ENCODE results near the gene ESD.
"Not testable (repeated sequence)": the region's sequence is repeated elsewhere in the genome, so short reads cannot be mapped to it uniquely, and the experiment has no call there.

ESD gene

DNA sequence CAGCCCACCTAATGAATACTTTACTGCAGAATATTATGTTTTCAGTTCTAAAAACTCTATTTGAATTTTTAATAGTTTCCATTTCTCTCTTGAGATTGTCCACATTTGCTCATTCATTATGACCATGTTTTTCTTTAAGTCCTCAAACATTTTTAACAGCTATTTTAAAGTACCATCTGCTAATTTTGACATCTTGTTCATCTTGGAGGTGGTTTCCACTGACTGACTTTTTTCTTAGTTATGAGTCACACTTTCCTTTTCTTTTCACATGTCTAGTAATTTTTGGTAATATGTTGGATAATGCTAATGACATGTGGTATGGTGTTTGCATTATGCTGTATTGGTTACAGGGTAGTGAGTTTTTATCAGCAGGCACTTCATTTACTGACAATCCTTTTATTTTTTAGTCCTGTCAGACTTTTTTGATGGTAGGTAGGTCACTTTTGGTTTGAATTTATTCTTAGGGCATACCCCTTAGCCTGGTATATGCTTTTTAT, 15.4 kb upstream of the ESD start:
- no peak for DNase-seq (ENCODE audit: low spot score in 2 of 2)
- H3K27me3 Mint-ChIP-seq = peaks cover 48% of the 10 kb centered on the region
- H3K9me3 Mint-ChIP-seq = peaks cover 18% of the 10 kb centered on the region
- ATAC-seq (replicated peaks; ENCODE audit: extremely low read depth, poor library complexity, severe bottlenecking) = no peak
- H3K27ac Mint-ChIP-seq (ENCODE audit: low read depth) = no peak overlapping the region
- no peaks in the 10 kb centered on the region for H3K4me1 Mint-ChIP-seq
- H3K4me3 Mint-ChIP-seq = no peak overlapping the region
- no peaks in the 10 kb centered on the region for H3K36me3 Mint-ChIP-seq (ENCODE audit: insufficient read depth)

DNA sequence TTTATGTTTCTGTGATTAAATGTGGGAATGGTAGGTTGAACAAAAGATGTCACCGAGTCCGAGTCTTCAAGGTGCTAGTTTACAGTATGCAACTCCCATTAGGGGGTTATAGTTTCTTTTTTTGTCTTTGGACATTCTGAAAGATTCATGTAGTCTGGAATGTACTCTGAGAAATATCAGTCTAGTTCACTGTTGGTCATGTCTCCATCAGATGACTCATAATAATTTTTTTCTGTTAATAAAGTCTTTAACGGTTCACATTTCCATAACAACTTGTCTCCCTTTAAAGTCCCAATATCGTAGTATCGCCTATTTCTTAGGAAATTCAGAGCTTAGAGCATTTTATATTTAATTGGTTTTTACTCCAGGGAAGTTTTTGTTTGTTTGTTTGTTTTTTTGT, 13.5 kb upstream of the ESD start:
- Mint-ChIP-seq H3K4me3 (no peak overlapping the region), H3K36me3 (ENCODE audit: insufficient read depth) (no peaks in the 10 kb centered on the region), H3K27ac (ENCODE audit: low read depth) (no peak overlapping the region), H3K4me1 (no peaks in the 10 kb centered on the region), H3K27me3 (peaks cover 48% of the 10 kb centered on the region), H3K9me3 (peaks cover 18% of the 10 kb centered on the region)
- DNase-seq (ENCODE audit: low spot score in 2 of 2) (no peak), ATAC-seq (replicated peaks; ENCODE audit: extremely low read depth, poor library complexity, severe bottlenecking) (no peak)

DNA sequence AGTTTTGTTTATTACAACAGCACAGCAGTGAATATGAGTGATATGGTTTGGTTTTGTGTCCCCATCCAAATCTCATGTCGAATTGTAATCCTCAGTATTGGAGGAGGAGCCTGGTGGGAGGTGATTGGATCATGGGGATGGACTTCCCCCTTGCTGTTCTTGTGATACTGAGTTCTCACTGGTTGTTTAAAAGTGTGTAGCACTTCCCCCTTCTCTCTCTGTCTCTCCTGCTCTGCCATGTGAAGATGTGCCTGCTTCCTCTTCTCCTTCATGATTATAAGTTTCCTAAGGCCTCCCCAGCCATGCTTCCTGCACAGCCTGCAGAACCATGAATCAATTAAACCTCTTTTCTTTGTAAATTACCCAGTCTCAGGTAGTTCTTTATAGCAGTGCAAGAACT, 8.0 kb upstream of the ESD start:
- H3K36me3 Mint-ChIP-seq (ENCODE audit: insufficient read depth); DNase-seq (ENCODE audit: low spot score in 2 of 2); H3K9me3 Mint-ChIP-seq; H3K4me3 Mint-ChIP-seq; H3K4me1 Mint-ChIP-seq; H3K27ac Mint-ChIP-seq (ENCODE audit: low read depth); ATAC-seq (replicated peaks; ENCODE audit: extremely low read depth, poor library complexity, severe bottlenecking): not testable (repeated sequence)
- peaks cover 11% of the 10 kb centered on the region for H3K27me3 Mint-ChIP-seq

DNA sequence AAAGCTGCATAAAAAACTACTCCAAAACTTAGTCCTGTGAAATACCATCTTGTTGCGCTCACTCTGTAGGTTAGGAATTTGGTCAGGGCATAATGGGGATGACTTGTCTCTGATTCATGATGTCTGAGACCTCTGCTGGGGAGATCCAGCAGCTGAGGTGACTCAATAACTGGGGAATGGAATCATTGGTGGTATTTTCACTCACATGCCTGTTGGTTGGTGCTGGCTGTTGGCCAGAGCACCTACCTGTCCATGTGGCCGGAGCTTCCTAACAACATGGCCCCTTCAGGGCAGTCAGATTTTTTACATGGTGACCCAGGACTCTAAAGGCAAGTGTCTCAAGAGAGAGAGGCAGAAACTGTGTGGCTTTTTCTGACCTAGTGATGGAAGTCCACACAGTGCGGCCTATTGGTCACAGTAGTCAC, 7.4 kb upstream of the ESD start:
- no peak for ATAC-seq (replicated peaks; ENCODE audit: extremely low read depth, poor library complexity, severe bottlenecking)
- H3K9me3 Mint-ChIP-seq = no peaks in the 10 kb centered on the region
- no peak for DNase-seq (ENCODE audit: low spot score in 2 of 2)
- no peaks in the 10 kb centered on the region for H3K36me3 Mint-ChIP-seq (ENCODE audit: insufficient read depth)
- H3K4me1 Mint-ChIP-seq = no peaks in the 10 kb centered on the region
- peaks cover 11% of the 10 kb centered on the region for H3K27me3 Mint-ChIP-seq
- H3K27ac Mint-ChIP-seq (ENCODE audit: low read depth) = no peak overlapping the region
- H3K4me3 Mint-ChIP-seq = no peak overlapping the region

DNA sequence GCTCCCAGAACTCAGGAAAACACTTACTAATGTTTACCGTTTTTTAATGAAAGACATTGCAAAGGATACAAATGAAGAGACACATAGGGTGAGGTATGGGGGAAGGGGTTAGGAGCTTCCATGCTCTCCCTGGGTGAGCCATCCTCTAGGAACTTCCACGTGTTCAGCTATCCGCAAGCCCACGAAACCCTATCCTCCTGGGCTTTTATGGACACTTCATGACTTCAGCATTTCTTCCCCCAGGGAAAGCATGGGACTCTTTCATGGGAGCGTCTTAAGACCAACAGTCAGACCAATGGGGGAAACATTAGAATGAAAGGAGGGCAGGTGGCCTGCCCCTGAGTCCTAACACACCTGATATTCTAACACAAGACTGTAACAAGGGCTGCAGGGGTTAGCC, 6.6 kb upstream of the ESD start:
- H3K27me3 Mint-ChIP-seq = peaks cover 11% of the 10 kb centered on the region
- no peak overlapping the region for H3K27ac Mint-ChIP-seq (ENCODE audit: low read depth)
- no peak overlapping the region for H3K4me3 Mint-ChIP-seq
- H3K4me1 Mint-ChIP-seq = no peaks in the 10 kb centered on the region
- no peaks in the 10 kb centered on the region for H3K9me3 Mint-ChIP-seq
- DNase-seq (ENCODE audit: low spot score in 2 of 2) (no peak), ATAC-seq (replicated peaks; ENCODE audit: extremely low read depth, poor library complexity, severe bottlenecking) (no peak)
- no peaks in the 10 kb centered on the region for H3K36me3 Mint-ChIP-seq (ENCODE audit: insufficient read depth)

DNA sequence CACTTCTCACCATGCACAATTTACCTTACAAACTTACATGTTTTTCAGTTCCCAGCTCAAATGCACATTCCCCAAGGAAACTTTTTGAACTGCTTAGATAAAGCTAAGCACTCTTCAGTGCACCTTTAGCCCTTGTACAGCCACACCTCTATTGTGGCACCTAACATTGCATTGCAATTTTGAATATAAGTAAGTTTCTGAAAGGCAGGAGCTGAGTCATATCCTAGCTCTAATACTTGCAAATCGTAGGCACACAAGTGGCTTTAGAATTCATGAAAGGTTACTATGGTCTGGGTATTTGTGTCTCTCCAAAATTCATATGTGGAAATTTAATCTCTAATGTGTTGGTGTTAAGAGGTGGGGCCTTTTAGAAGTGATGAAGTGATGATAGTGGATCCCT, 4.9 kb upstream of the ESD start:
- H3K27ac Mint-ChIP-seq (ENCODE audit: low read depth) = no peak overlapping the region
- DNase-seq (ENCODE audit: low spot score in 2 of 2) = no peak
- no peaks in the 10 kb centered on the region for H3K27me3 Mint-ChIP-seq
- H3K36me3 Mint-ChIP-seq (ENCODE audit: insufficient read depth) = peaks cover 6% of the 10 kb centered on the region
- ATAC-seq (replicated peaks; ENCODE audit: extremely low read depth, poor library complexity, severe bottlenecking) = no peak
- no peak overlapping the region for H3K4me3 Mint-ChIP-seq
- H3K9me3 Mint-ChIP-seq = no peaks in the 10 kb centered on the region
- H3K4me1 Mint-ChIP-seq = peaks cover 9% of the 10 kb centered on the region

DNA sequence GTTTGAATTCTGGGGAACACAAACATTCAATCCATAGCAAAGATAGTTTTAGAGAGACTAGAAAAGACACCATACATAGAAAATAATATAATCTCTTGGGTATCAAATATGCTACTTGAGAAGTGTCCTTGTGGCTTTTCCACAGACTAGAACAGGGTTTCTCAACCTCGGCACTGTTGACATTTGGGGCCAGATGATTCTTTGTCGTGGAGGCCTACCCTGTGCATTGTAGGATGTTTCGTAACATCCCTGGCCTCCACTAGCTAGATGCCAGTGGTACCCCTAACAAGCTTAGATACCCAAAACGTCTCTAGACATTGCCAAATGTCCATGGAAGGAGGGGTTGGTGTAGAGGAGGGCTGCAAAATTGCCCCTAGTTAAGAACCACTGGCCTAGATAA, 2.2 kb upstream of the ESD start:
- no peaks in the 10 kb centered on the region for H3K27me3 Mint-ChIP-seq
- H3K4me3 Mint-ChIP-seq = no peak overlapping the region
- peaks cover 6% of the 10 kb centered on the region for H3K36me3 Mint-ChIP-seq (ENCODE audit: insufficient read depth)
- peaks cover 25% of the 10 kb centered on the region for H3K4me1 Mint-ChIP-seq
- no peak overlapping the region for H3K27ac Mint-ChIP-seq (ENCODE audit: low read depth)
- DNase-seq (ENCODE audit: low spot score in 2 of 2) = no peak
- no peaks in the 10 kb centered on the region for H3K9me3 Mint-ChIP-seq
- ATAC-seq (replicated peaks; ENCODE audit: extremely low read depth, poor library complexity, severe bottlenecking) = no peak

DNA sequence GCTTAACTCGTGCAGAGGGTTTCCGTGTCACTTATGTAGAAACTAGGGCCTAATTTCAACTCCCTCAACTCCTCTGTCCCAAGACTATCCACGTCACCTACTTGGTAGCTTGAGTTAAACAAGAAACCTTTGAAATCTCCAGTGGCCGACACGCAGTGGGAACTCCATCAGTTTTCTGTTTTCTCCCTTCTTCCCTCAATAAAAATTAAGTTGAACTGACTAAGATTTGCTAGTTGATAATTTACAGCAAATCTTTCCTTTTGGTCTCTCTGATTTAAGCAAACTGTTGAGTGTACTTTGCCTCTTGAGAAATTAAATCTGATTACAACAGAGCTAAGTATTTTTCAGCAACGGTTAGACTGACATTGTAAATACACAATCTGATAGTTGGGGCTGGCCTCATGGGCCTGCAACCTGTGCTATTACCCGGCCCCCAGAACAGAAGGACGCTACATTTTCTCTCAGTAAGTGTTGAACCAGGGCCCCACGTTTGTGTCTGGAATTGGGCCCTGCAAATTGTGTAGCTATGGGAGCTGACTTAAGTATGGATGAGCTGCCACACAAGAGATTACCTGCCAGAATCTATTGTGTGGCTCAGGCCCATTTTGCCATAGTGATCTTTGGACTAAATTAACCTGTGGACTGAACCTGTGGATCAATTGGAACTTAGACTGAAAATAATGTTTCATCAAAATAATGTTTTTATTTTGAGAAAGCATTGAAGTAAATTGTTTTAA, 708 bp upstream of the ESD start:
- Mint-ChIP-seq H3K4me3 (peak overlapping the region; percentile 98), H3K4me1 (peaks cover 31% of the 10 kb centered on the region), H3K27ac (ENCODE audit: low read depth) (peak overlapping the region; percentile 94), H3K9me3 (no peaks in the 10 kb centered on the region), H3K36me3 (ENCODE audit: insufficient read depth) (peaks cover 6% of the 10 kb centered on the region), H3K27me3 (no peaks in the 10 kb centered on the region)
- DNase-seq (ENCODE audit: low spot score in 2 of 2) = no peak
- no peak for ATAC-seq (replicated peaks; ENCODE audit: extremely low read depth, poor library complexity, severe bottlenecking)

DNA sequence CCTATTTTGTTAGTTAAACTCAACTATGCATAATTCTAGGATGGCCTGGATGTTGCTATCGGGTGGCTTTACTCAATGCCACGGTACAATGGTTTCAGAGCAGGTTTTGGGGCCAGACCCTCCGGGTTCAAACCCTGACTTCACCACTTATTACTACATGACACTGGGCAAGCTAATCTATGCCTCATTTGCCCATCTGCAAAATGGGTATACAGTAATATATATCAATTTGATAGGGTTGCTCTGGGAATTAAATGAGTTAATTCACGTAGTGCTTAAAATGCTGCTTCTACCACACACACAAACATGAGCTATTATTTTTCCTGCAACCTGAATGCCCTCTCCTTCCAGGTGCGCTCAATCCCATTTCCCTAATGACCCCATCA, 839 bp downstream of the ESD start:
- Mint-ChIP-seq H3K36me3 (ENCODE audit: insufficient read depth) (peaks cover 6% of the 10 kb centered on the region), H3K27ac (ENCODE audit: low read depth) (peak overlapping the region; percentile 94), H3K27me3 (no peaks in the 10 kb centered on the region), H3K9me3 (no peaks in the 10 kb centered on the region), H3K4me1 (peaks cover 31% of the 10 kb centered on the region), H3K4me3 (peak overlapping the region; percentile 98)
- no peak for DNase-seq (ENCODE audit: low spot score in 2 of 2)
- no peak for ATAC-seq (replicated peaks; ENCODE audit: extremely low read depth, poor library complexity, severe bottlenecking)

DNA sequence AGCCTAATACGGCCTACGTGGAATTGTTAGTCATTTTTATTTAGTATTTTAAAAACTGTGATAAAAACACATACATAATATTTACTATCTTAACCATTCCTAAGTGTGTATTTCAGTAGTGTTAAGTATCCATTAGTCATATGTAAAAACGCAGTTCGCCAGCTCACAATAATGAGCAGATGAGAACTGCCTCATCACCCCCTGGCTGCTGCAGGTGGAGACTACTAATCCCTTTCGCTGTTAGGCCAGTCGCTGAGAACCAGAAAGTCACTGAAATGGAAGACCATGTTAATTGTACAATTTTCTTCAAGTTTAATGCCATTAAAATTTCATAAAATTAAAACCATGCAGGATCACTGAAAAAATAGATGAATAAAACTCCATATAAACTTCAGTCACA, 1.6 kb downstream of the ESD start:
- DNase-seq (ENCODE audit: low spot score in 2 of 2) = no peak
- H3K27ac Mint-ChIP-seq (ENCODE audit: low read depth) = no peak overlapping the region

DNA sequence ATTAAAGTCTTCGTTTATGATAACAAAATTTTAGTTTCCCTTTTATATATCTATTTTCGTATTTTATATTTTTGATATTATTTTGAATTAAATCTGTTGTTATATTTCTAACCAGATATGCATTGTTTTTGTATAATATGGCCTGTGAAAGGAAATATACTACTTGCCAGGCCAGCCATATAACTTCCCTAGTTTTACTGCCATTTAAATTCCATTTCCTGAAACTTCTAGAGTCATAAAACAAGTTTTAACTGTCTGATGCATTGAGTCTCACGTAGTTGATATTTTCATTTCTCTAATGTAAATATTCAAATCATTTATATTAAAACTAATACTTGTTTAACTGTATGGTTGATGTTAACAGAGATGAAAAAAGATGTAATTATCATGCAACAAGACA, 13.5 kb downstream of the ESD start:
- ATAC-seq (replicated peaks; ENCODE audit: extremely low read depth, poor library complexity, severe bottlenecking) = no peak
- no peak for DNase-seq (ENCODE audit: low spot score in 2 of 2)
- no peak overlapping the region for H3K27ac Mint-ChIP-seq (ENCODE audit: low read depth)
- no peaks in the 10 kb centered on the region for H3K9me3 Mint-ChIP-seq
- H3K4me1 Mint-ChIP-seq = peaks cover 18% of the 10 kb centered on the region
- H3K36me3 Mint-ChIP-seq (ENCODE audit: insufficient read depth) = peaks cover 30% of the 10 kb centered on the region
- no peaks in the 10 kb centered on the region for H3K27me3 Mint-ChIP-seq
- no peak overlapping the region for H3K4me3 Mint-ChIP-seq

More for the DNA sequence above, 1.6 kb downstream of the ESD start:
- Mint-ChIP-seq H3K9me3 (no peaks in the 10 kb centered on the region), H3K36me3 (ENCODE audit: insufficient read depth) (peaks cover 11% of the 10 kb centered on the region), H3K27me3 (no peaks in the 10 kb centered on the region), H3K4me3 (no peak overlapping the region), H3K4me1 (peaks cover 38% of the 10 kb centered on the region)
- no peak for ATAC-seq (replicated peaks; ENCODE audit: extremely low read depth, poor library complexity, severe bottlenecking)

DNA sequence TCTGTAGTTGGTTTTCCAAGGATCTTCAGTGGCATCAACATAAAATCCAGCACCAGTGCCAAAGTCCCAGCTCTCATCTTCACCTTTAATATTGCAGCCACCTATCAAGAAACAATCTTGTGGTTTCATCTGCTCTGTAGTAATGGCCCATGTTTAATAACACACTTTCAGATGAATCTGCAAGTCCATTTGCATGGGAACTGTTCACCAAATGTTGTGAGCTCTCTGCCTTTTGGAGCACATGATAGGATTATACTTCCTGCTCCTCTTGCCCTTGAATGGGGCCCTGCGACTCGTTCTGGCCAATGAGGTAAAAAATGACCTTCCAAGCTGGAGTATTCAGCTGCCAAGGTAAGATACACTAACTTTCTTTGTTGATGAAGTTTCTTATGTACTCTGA, 14.3 kb downstream of the ESD start:
- H3K27me3 Mint-ChIP-seq = no peaks in the 10 kb centered on the region
- H3K36me3 Mint-ChIP-seq (ENCODE audit: insufficient read depth) = peaks cover 38% of the 10 kb centered on the region
- H3K4me3 Mint-ChIP-seq = no peak overlapping the region
- no peak overlapping the region for H3K27ac Mint-ChIP-seq (ENCODE audit: low read depth)
- no peaks in the 10 kb centered on the region for H3K9me3 Mint-ChIP-seq
- no peak for ATAC-seq (replicated peaks; ENCODE audit: extremely low read depth, poor library complexity, severe bottlenecking)
- H3K4me1 Mint-ChIP-seq = peaks cover 12% of the 10 kb centered on the region
- no peak for DNase-seq (ENCODE audit: low spot score in 2 of 2)

DNA sequence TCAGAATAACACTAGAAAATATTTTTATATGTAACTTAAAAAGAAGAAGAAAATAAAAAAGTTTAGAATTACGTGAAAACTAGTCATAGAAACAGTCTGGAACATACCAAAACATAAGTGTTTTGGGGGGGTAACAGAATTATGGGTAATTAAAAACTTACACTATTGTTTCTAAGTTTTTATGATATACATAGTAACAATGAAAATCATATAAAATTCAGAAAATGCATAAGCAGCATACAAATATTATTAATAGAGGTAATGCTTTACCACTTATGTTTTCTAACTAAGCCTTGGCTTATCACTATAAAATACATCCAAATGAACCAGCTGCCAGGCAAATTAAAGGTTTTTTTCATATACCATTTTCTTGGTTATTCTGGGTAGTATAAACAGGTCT, 14.9 kb downstream of the ESD start:
- H3K27ac Mint-ChIP-seq (ENCODE audit: low read depth) = no peak overlapping the region
- H3K27me3 Mint-ChIP-seq = no peaks in the 10 kb centered on the region
- H3K4me1 Mint-ChIP-seq = peaks cover 8% of the 10 kb centered on the region
- no peak for ATAC-seq (replicated peaks; ENCODE audit: extremely low read depth, poor library complexity, severe bottlenecking)
- no peak for DNase-seq (ENCODE audit: low spot score in 2 of 2)
- H3K4me3 Mint-ChIP-seq = no peak overlapping the region
- no peaks in the 10 kb centered on the region for H3K9me3 Mint-ChIP-seq
- H3K36me3 Mint-ChIP-seq (ENCODE audit: insufficient read depth) = peaks cover 40% of the 10 kb centered on the region

Measured in central memory CD8-positive, alpha-beta T cell (primary cell).